CD4-positive, alpha-beta memory T cell (primary cell): Measurements from ENCODE around the gene PRX. TPM values are rescaled to one million over a fixed set of nuclear protein-coding genes. Genes with fewer than 3 reads are reported as not detected.
A peak's percentile ranks its signal among the peaks of the same experiment; 100 is the strongest.
"Not testable (repeated sequence)": the region's sequence is repeated elsewhere in the genome, so short reads cannot be mapped to it uniquely, and the experiment has no call there.

Source experiments
- CTCF ChIA-PET: fragments of 350-600 bp; sonication (Branson Sonifier 250); formaldehyde crosslinking; loops from one replicate; lab custom pipeline; 2021; ENCODE audit warnings: inconsistent platforms; ENCODE audit not compliant: partially characterized antibody; lab: Charles Lee
- POLR2A ChIA-PET: fragments of 350-600 bp; sonication (Branson Sonifier 250); formaldehyde crosslinking; loops from one replicate; lab custom pipeline; 2021; ENCODE audit not compliant: partially characterized antibody; lab: Charles Lee
- DNase-seq, 5 donors: peaks; one replicate each; pipeline versions ENCODE4 v3.0.0 to v3.0.0-alpha.2; 2020 to 2022; ENCODE audit warnings: mixed read lengths in 1 of 5
- H3K27ac ChIP-seq: one replicate; pipeline ENCODE4 v1.7.0; 2013; ENCODE audit warnings: low read depth, low read length
- H3K27me3 ChIP-seq: 2 replicates; pipeline ENCODE4 v1.7.0; 2013; ENCODE audit warnings: mild to moderate bottlenecking, low read length, moderate library complexity; ENCODE audit not compliant: insufficient read depth
- H3K36me3 ChIP-seq: 2 replicates; pipeline ENCODE4 v1.7.0; 2013; ENCODE audit warnings: mild to moderate bottlenecking, low read length, moderate library complexity; ENCODE audit not compliant: insufficient read depth
- H3K4me1 ChIP-seq: 2 replicates; pipeline ENCODE4 v1.7.0; 2013; ENCODE audit warnings: mild to moderate bottlenecking, low read length, moderate library complexity; ENCODE audit not compliant: insufficient read depth
- H3K4me3 ChIP-seq, 2 donors: one replicate each; pipeline ENCODE4 v1.7.0; 2013; ENCODE audit warnings: low read length in 2 of 2, mild to moderate bottlenecking in 1 of 2
- H3K9me3 ChIP-seq, 2 donors: one replicate each; pipeline ENCODE4 v1.7.0; 2013; ENCODE audit warnings: low read length in 2 of 2, control low read depth in 1 of 2; ENCODE audit not compliant: control insufficient read depth in 1 of 2
- H3K27ac Mint-ChIP-seq, 7 donors: one replicate each; pipeline ENCODE4 v1.8.0; 2020 to 2021; ENCODE audit warnings: mixed read lengths in 7 of 7, mild to moderate bottlenecking in 6 of 7, inconsistent platforms in 3 of 7, moderate library complexity in 3 of 7
- H3K27me3 Mint-ChIP-seq, 2 donors: one replicate each; pipeline ENCODE4 v1.8.0; 2020 to 2021; ENCODE audit warnings: mixed read lengths in 2 of 2
- H3K36me3 Mint-ChIP-seq, 2 donors: one replicate each; pipeline ENCODE4 v1.8.0; 2020 to 2021; ENCODE audit warnings: mixed read lengths in 2 of 2, inconsistent platforms in 1 of 2, mild to moderate bottlenecking in 1 of 2
- H3K4me1 Mint-ChIP-seq, 4 donors: one replicate each; pipeline ENCODE4 v1.8.0; 2020 to 2021; ENCODE audit warnings: mixed read lengths in 4 of 4, mild to moderate bottlenecking in 1 of 4
- H3K4me3 Mint-ChIP-seq, 8 donors: one replicate each; pipeline ENCODE4 v1.8.0; 2020 to 2021; ENCODE audit warnings: mixed read lengths in 8 of 8, mild to moderate bottlenecking in 7 of 8, moderate library complexity in 6 of 8, inconsistent platforms in 3 of 8
- H3K9me3 Mint-ChIP-seq, 8 donors: one replicate each; pipeline ENCODE4 v1.8.0; 2020 to 2021; ENCODE audit warnings: mixed read lengths in 8 of 8, mild to moderate bottlenecking in 5 of 8, inconsistent platforms in 3 of 8, moderate library complexity in 1 of 8
- intact Hi-C: fragments of 100-400 bp; cut with micrococcal nuclease; formaldehyde crosslinking; loops from one replicate; pipeline ENCODE4 v1.15.1; 2023
- polyA plus RNA-seq, 2 donors: library from polyadenylated mRNA; unstranded; fragments of 300-500 nt; fragmentation: Illumina TruSeq; gene quantifications; one replicate each; pipeline ENCODE4 v1.2.3, GENCODE V29; 2021
- total RNA-seq, 2 experiments: library from RNA; stranded (reverse); gene quantifications; one replicate each; pipeline ENCODE4 v1.2.3, GENCODE V29; 2021

Gene PRX
- total and polyA plus RNA-seq, 4 experiments from 2014 or later: 0.23 to 3.4 (median 3.3) TPM; not detected in 1

DNA sequence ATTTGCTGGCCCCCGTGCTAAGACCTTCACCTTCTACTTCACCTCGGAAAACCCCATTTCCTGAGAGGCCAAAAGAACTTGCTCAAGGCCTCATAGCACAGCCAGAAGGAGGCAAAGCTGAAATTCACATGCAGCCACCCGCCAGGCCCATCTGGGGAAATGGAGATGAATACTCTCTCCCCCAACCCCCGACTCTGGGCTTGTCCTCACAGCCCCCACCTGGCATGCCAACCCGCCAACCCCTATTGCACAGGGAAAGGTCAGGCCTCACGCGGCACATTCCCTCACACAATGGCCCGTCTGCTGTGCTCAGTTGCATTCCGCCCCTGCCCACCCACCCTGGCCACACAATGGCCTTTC is 3.2 kb downstream of the PRX start:
- H3K4me1 ChIP-seq: peaks cover 12% of the 10 kb centered on the region
- CTCF ChIA-PET: interaction anchor here (5.1 kb wide), 1 partner anchor 10 kb away, joined by 28 read pairs; no protein-coding TSS in a partner anchor
- no peaks in the 10 kb centered on the region for H3K27me3 ChIP-seq
- Mint-ChIP-seq H3K4me3 (no peak overlapping the region), H3K27me3 (no peaks in the 10 kb centered on the region), H3K27ac (no peak overlapping the region), H3K9me3 (no peaks in the 10 kb centered on the region), H3K36me3 (no peaks in the 10 kb centered on the region), H3K4me1 (peaks cover 2 to 11% (median 10%) of the 10 kb centered on the region in 4 donors)
- DNase-seq: no peak
- no peak overlapping the region for H3K4me3 ChIP-seq
- intact Hi-C loops: no loop called here
- H3K36me3 ChIP-seq: no peaks in the 10 kb centered on the region
- no peak overlapping the region for H3K27ac ChIP-seq
- POLR2A ChIA-PET: no interaction called here
- no peaks in the 10 kb centered on the region for H3K9me3 ChIP-seq

GRCh38 chr19:40408598-40408925 is 4.6 kb downstream of the PRX start:
- H3K27me3 ChIP-seq, H3K9me3 Mint-ChIP-seq, intact Hi-C loops, H3K4me3 ChIP-seq, H3K36me3 ChIP-seq, H3K27ac ChIP-seq, H3K9me3 ChIP-seq, H3K36me3 Mint-ChIP-seq, H3K27ac Mint-ChIP-seq, DNase-seq, H3K27me3 Mint-ChIP-seq, H3K4me3 Mint-ChIP-seq: not testable (repeated sequence)
- POLR2A ChIA-PET: interaction anchor here (0.8 to 1.3 kb wide), 2 partner anchors 17 to 55 kb away, joined by 3 to 4 read pairs; partner anchors contain the start of gene SERTAD1
- H3K4me1 Mint-ChIP-seq: peaks cover 7 to 17% (median 14%) of the 10 kb centered on the region in 4 donors
- H3K4me1 ChIP-seq: peaks cover 12% of the 10 kb centered on the region
- CTCF ChIA-PET: interaction anchor here (1.3 to 5.1 kb wide), 3 partner anchors 12 to 56 kb away, joined by 4 to 28 read pairs (median 6); no protein-coding TSS in a partner anchor

DNA sequence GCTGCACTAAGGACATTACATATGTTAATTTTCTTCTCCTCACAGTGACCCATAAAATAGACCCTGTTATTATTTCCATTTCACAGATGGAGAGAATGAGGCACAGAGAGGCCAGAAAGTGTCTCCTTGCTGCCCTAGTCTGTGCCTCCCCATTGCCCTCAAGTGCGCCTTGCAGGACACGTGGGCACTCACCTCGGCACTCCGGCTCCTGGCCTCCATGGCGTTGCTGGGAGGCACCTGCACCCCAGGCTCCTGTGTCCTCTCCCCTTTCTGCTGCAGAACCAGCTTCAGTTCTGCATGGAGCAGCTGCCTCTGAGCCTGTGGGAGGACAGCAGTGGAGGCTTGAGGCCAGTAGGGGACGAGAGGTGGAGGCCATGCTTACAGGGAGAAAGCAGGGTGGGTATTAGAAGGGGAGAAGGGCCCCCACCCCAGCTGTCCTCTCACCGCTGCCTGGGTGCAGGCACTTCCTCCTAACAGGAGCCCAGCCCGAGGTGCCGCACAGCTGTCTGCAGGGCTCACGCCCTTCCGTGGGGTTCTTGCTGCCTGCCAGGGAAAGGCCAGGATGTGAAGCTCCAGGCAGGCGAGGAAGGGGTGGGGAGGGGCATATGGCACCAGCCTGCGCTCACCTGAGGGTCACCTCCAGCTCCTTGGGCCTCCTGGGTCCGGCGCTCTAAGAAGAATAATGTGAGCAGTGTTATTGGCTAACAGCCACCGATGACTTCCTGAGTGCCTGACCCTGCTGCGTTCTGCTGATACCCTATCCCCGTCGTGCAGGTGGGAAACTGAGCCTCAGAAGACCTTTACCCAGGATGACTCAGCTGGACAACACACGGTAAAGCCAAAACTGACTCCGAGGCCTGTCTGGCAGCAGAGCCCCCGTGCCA is 5.2 kb downstream of the PRX start:
- H3K27me3 ChIP-seq: no peaks in the 10 kb centered on the region
- intact Hi-C loops: no loop called here
- no peaks in the 10 kb centered on the region for H3K36me3 ChIP-seq
- no peaks in the 10 kb centered on the region for H3K9me3 ChIP-seq
- peak overlapping the region in 1 of 8 donors; percentile 55 for H3K4me3 Mint-ChIP-seq
- ChIA-PET CTCF (interaction anchor here (0.6 to 5.1 kb wide), 4 partner anchors 12 to 1467 kb away, joined by 3 to 28 read pairs (median 5); no protein-coding TSS in a partner anchor), POLR2A (interaction anchor here (0.7 to 1.4 kb wide), 5 partner anchors 13 to 56 kb away, joined by 3 to 6 read pairs (median 4); partner anchors contain the start of genes SERTAD1 and SERTAD3)
- H3K27ac ChIP-seq: no peak overlapping the region
- H3K36me3 Mint-ChIP-seq: peaks cover 0 to 1% of the 10 kb centered on the region in 2 donors
- H3K4me3 ChIP-seq: no peak overlapping the region
- peak overlapping the region in 3 of 7 donors; percentile 15 to 54 (median 22) for H3K27ac Mint-ChIP-seq
- DNase-seq: no peak
- H3K4me1 ChIP-seq: peaks cover 17% of the 10 kb centered on the region
- H3K27me3 Mint-ChIP-seq: no peaks in the 10 kb centered on the region
- H3K4me1 Mint-ChIP-seq: peaks cover 10 to 23% (median 19%) of the 10 kb centered on the region in 4 donors
- peaks cover 0 to 3% (median 0%) of the 10 kb centered on the region in 8 donors for H3K9me3 Mint-ChIP-seq

DNA sequence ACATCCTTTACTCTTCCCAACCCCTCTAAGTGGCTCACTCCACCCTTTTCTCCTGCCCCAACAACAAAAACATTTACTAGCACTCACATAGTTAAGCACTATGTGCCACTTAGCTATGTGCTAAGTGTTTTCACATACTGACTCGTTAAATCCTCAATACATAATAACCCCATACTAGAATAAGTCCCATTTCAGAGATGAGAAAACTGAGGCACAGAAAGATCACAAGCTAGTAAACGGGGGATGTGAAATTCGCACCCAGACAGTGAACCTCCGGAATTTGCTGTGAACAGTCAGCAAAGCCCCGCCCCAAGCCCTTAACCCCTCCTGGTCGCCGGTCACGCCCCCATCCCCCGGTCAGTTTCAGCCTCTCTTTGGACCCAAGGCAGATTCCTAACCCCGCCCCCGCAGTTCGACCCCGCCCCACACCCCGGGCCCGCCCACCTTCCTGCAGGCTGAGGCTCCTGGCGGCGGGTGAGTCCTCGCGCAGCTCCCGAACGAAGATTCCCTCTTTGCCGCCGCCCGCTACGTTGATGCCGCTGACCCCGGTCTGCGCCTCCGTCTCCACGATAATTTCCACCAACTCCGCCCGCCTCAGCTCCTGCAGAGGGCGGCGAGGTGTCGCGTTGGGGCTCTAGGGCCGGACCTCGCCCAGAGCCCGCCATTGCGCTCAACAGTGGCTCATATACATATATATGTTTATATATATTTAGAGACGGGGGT is 9.8 kb downstream of the PRX start:
- Mint-ChIP-seq H3K27me3 (no peaks in the 10 kb centered on the region), H3K27ac (peak overlapping the region; percentile 46 to 95 (median 90)), H3K9me3 (peaks cover 0 to 3% (median 0%) of the 10 kb centered on the region in 8 donors), H3K4me3 (peak overlapping the region; percentile 86 to 99 (median 96)), H3K4me1 (peaks cover 22 to 38% (median 29%) of the 10 kb centered on the region in 4 donors), H3K36me3 (peaks cover 0 to 3% of the 10 kb centered on the region in 2 donors)
- ChIA-PET POLR2A (interaction anchor here (1.0 to 2.9 kb wide), 13 partner anchors 8 to 207 kb away, joined by 3 to 26 read pairs (median 5); partner anchors contain the start of genes BLVRB, C19orf47, PLD3 and SERTAD1), CTCF (interaction anchor here (0.7 to 2.1 kb wide), 3 partner anchors 13 to 19 kb away, joined by 3 to 12 read pairs (median 3); no protein-coding TSS in a partner anchor)
- H3K4me1 ChIP-seq: peaks cover 18% of the 10 kb centered on the region
- no peaks in the 10 kb centered on the region for H3K27me3 ChIP-seq
- peak overlapping the region; percentile 43 for H3K27ac ChIP-seq
- H3K36me3 ChIP-seq: no peaks in the 10 kb centered on the region
- no peaks in the 10 kb centered on the region for H3K9me3 ChIP-seq
- H3K4me3 ChIP-seq: peak overlapping the region; percentile 59 to 69
- intact Hi-C loops: loop anchor here (1.0 to 5.0 kb wide), 2 partner anchors 55 to 64 kb away; partner anchors contain the start of genes BLVRB, C19orf47, PLD3 and SPTBN4
- DNase-seq: peak; percentile 61 to 80 (median 64)

GRCh38 chr19:40400559-40400958 is 12.6 kb downstream of the PRX start:
- Histone ChIP-seq H3K4me1 (peaks cover 7% of the 10 kb centered on the region), H3K27me3 (no peaks in the 10 kb centered on the region), H3K36me3 (no peaks in the 10 kb centered on the region), H3K4me3 (no peak overlapping the region), H3K9me3 (no peaks in the 10 kb centered on the region), H3K27ac (no peak overlapping the region)
- Mint-ChIP-seq H3K4me3 (no peak overlapping the region), H3K4me1 (peaks cover 17 to 30% (median 22%) of the 10 kb centered on the region in 4 donors), H3K27me3 (no peaks in the 10 kb centered on the region), H3K27ac (peak overlapping the region in 1 of 7 donors; percentile 64), H3K36me3 (peaks cover 0 to 3% of the 10 kb centered on the region in 2 donors), H3K9me3 (peaks cover 0 to 3% (median 0%) of the 10 kb centered on the region in 8 donors)
- ChIA-PET POLR2A (no interaction called here), CTCF (no interaction called here)
- DNase-seq: no peak
- intact Hi-C loops: loop anchor here (5.0 kb wide), 1 partner anchor 67 kb away; the partner anchor contains the start of genes BLVRB and SPTBN4

GRCh38 chr19:40398417-40399131 is 14.6 kb downstream of the PRX start:
- Histone ChIP-seq H3K36me3 (no peaks in the 10 kb centered on the region), H3K4me3 (no peak overlapping the region), H3K27ac (no peak overlapping the region), H3K27me3 (no peaks in the 10 kb centered on the region), H3K4me1 (peaks cover 7% of the 10 kb centered on the region), H3K9me3 (no peaks in the 10 kb centered on the region)
- Mint-ChIP-seq H3K4me1 (peaks cover 13 to 21% (median 17%) of the 10 kb centered on the region in 4 donors), H3K27ac (no peak overlapping the region), H3K36me3 (peaks cover 0 to 2% of the 10 kb centered on the region in 2 donors), H3K27me3 (no peaks in the 10 kb centered on the region), H3K9me3 (peaks cover 0 to 3% (median 0%) of the 10 kb centered on the region in 8 donors), H3K4me3 (peak overlapping the region in 6 of 8 donors; percentile 14 to 55 (median 22))
- ChIA-PET CTCF (no interaction called here), POLR2A (interaction anchor here (1.5 kb wide), 1 partner anchor 22 kb away, joined by 4 read pairs; no protein-coding TSS in a partner anchor)
- peak; percentile 41 to 78 (median 55) for DNase-seq
- intact Hi-C loops: no loop called here
